NB4 (cell line): ENCODE measurements around the gene PLEKHF1.

Experiments
- CTCF ChIP-seq: IDR thresholded peaks from one replicate; pipeline ENCODE4 v1.5.1; 2012; ENCODE audit warnings: low read depth, low read length
- MYC ChIP-seq: IDR thresholded peaks from 2 replicates; pipeline ENCODE4 v1.6.1; 2011; ENCODE audit warnings: low read depth, low read length
- POLR2A ChIP-seq: IDR thresholded peaks from 2 replicates; pipeline ENCODE4 v1.6.1; 2011; ENCODE audit warnings: mild to moderate bottlenecking; ENCODE audit not compliant: insufficient read length; ENCODE audit errors: extremely low read depth

- TF ChIP-seq POLR2A (no peak), CTCF (no peak), MYC (no peak)
Observed at GRCh38 chr19:29667901-29668341, 2.7 kb downstream of the PLEKHF1 start.
